ENCODE results near the gene KDM4B.
"Not testable (repeated sequence)": the region's sequence is repeated elsewhere in the genome, so short reads cannot be mapped to it uniquely, and the experiment has no call there.

Gene KDM4B

DNA sequence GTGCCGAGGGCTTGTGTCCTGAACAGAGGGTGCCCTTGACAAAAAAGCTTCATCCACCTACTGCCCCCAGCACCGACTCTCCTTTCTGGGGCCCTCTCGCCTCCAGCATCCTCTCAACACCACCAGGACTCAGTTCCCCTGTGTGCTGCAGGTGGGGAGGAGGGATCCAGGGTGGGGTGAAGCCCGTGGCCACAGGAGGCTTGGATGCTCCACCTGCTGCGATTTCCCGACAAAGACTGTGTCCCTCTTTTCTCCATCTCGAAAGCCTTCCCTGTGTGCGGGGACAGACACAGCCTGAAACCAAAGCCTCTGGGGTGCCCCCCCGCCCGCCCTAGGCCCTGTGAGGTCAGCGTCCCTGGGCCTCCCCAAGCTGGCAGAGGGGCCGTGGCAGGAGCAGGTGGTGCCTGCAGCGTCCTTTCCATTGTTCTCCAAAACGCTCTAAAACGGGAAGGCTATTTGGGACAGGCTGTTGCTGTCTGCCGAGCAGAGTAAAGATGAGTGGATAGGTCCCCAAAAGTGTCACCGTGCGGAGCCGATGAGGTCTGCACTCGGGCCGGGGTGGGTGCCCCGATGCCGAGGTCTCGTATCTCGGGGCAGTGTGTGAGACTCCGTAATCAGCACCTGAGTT is 186.0 kb downstream of the KDM4B start:
- FAIRE-seq: no peak

DNA sequence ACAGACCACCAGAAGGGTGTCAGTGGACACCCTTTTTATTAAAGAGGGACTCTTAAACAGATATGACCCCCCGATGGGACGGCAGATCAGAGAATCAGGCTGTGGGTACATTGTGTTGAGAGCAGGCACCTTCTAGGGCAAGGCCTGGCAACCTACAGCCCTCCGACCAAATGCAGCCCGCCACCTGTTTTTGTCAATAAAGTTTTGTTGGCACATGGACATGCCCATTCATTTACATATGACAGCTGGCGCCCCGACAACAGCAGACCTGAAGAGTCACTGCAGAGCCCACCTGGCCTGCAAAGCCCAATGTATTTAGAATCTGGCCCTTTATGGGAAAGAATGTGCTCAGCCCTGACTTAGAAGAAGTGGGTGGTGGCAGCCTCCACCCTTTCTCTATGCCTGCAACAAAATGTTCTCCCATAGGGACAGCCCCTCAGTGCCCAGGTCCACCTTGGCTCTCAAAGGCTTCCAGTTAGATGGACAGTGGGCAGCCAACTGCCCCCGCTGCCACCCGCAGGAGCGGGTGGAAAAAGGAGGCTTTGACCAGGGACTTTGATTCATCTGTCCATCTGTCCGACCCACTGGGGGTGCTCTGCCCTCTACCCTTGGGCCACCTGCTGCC is 186.8 kb downstream of the KDM4B start:
- no peak for FAIRE-seq

DNA sequence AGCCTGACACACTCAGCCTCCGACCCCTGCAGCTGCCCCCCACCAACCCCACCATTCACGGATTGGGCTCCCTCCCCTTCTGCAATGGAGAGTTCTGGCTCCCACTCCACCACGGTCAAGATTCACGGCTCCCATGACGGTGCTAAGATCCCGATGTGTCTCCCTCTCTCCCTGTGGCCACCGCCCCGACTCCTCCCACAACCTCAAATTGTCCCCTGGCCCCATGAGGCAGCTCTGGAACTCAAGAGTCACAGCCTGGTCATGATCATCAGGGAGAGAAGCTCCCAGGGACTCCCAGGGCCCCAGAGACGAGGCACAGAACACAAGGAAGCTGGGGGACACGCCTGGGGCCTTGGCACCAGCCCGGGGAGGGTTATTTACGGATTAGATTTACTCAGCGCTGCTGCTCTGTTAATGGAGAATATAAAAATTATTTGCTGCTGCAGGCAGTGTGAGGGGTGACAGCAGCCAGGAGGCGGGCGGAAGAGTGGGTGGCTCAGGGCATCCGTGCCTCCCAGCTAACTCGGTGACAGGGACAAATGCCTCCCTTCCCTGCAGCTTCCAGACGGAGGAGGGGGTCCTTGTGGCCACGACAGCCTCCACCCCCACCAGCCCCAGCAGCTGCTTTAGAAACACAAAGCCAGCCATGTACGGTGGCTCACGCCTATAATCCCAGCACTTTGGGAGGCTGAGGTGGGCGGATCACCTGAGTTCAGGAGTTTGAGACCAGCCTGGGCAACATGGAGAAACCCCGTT is 187.5 kb downstream of the KDM4B start:
- FAIRE-seq: no peak

DNA sequence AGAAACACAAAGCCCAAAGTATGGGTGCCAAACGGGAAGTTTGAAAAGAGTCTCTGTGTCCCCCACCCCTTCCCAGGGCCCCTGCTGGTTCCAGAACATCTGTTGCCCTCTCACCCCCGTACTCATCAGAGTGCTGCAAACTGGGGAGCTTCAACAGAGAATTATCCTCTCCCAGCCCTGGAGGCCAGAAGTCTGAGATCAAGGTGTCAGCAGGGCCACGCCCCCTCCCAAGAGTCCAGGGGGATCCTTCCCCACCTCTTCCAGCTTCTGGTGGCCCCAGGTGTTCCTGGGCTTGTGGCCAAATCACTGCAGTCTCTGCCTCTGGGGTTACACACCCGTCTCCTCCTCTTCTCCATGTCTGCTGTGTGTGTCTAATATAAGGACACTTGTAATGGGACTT is 188.3 kb downstream of the KDM4B start:
- FAIRE-seq: no peak

DNA sequence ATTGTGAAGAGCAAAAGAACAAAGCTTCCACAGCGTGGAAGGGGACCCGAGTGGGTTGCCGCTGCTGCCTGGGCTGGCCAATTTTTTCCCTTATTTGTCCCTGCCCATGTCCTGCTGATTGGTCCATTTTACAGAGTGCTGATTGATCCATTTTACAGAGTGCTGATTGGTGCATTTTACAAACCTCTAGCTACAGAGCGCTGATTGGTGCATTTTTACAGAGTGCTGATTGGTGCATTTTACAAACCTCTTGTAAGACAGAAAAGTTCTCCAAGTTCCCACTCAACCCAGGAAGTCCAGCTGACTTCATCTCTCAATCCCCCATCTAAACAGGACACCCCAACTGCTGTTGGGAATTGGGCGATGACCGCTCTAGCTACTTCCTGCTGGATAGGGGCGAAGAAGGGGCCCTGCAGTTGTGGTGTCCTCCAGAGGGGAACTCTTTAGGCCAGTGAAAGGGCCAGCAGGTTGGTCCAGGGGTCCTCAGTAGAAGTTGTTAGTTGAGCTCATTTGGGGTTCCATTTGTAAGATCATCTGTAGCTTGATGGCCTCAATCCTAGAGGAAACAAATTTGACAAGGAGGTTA is 189.7 kb downstream of the KDM4B start:
- FAIRE-seq: not testable (repeated sequence)

DNA sequence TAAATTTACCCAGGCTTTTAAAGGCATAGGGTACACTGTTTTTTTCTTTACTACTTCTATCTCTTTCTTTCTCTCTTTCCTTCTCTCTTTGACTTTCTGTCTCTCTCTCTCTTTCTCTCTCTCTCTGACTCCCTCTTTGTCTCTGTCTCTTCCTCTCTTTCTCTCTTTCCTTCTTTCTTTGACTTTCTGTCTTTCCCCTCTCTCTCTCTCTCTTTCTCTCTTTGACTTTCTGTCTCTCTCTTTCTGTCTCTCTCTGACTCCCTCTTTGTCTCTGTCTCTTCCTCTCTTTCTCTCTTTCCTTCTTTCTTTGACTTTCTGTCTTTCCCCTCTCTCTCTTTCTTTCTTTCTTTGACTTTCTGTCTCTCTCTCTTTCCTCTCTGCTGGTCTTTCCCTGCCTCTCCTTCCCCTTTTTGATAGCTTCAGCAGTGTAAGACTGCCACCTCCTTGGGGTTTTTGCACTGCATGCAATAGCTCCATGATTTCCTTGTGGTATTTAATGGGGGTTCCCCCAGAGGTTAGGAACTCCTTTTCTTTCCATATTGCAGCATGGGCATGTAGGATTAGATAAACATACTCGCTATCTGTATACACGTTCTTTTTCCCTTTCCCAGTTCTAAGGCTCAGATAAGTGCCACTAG is 191.4 kb downstream of the KDM4B start:
- FAIRE-seq: not testable (repeated sequence)

DNA sequence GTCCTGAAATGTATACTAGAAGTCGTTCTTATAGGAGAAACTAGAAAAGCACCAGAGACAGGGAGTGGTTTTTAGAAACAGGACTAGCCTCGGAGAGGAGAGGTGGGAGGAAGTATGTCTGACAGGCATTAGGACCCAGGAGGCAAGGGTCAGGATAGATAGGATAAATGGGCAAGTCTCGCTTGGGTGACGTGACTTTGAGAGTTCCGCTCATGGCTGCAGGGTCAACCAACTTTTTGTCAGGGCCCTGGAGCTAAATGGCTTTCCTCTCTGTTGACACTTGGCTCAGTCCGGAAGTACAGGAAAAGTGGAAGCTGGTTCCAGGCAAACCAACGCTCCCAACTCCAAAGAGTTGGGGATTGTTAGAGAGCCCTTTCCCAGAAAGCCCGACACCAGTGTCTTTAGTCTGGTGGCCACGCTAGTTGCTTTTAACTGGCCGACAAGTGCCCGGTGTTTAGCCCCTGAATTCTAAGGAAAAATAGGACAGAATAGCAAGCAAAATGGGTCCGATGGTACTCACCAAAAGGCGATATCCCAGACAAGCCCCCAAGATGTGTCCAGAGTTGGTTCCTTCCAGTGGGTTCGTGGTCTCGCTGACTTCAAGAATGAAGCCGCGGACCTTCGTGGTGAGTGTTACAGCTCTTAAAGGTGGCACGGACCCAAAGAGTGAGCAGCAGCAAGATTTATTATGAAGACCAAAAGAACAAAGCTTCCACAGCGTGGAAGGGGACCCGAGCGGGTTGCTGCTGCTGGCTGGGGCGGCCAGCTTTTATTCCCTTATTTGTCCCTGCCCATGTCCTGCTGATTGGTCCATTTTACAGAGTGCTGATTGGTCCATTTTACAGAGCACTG is 196.2 kb downstream of the KDM4B start:
- not testable (repeated sequence) for FAIRE-seq

DNA sequence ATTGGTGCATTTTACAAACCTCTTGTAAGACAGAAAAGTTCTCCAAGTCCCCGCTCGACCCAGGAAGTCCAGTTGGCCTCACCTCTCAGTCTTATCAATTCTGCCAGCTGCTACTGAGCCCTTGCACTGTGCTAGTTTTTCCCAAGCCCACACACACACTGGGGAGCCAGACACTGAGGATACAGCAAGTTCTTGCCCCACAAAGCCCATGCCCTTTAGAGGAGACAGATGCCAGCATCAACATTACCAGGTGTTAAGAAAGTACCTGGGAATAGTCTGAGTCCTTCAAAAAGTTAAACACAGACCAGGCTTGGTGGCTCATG is 196.7 kb downstream of the KDM4B start:
- FAIRE-seq: no peak

DNA sequence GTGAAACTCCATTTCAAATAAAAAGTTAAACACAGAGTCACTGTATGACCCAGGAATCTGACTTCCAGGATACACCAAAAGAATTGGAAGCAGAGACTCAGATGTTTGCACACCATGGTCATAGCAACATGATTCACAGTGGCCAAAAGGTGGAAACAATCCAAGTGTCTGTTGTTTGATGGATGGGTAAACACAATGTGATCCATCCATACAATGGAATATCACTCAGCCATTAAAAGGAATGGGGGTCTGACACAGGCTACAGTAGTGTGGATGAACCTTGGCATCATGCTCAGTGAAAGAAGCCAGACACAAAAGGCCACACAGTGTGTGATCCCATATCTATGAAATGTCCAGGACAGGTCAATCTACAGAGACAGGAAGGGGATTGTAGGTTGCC is 197.3 kb downstream of the KDM4B start:
- FAIRE-seq: no peak

DNA sequence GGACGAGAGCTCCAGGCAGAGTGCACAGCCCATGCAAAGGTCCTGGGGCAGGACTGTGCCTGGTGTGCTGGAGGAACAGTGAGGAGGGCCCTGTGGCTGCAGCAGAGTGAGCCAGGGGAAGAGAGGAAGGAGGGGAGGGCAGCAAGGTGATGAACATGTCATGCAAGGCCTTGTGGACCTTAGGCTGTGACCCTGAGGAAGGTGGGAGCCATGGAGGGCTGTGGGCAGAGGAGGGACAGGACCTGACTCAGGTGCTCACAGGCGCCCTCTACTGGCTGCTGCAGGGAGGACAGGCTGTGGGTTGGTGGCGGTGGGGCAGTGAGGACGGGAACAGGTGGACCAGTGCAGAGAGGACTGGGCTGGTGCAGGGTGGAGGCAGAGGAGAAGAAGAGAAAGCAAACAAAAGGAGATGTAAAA is 201.4 kb downstream of the KDM4B start:
- no peak for FAIRE-seq

DNA sequence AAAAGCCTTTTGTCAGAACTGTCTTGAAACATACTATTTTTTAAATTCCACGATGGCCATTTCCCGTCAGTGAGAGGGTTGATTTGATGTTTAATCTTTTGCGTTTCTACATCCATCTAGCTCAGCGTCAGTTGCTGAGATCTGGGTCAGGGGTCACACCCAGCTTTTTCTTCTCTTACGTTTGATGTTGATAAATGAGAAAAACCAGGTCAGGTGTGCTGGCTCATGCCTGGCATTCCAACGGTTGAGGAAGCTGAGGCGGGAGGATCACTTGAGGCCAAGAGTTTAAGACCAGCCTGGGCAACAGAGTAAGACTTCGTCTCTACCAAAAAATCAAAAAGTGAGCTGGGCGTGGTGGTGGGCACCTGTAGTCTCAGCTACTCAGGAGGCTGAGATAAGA is 202.8 kb downstream of the KDM4B start:
- FAIRE-seq: no peak

DNA sequence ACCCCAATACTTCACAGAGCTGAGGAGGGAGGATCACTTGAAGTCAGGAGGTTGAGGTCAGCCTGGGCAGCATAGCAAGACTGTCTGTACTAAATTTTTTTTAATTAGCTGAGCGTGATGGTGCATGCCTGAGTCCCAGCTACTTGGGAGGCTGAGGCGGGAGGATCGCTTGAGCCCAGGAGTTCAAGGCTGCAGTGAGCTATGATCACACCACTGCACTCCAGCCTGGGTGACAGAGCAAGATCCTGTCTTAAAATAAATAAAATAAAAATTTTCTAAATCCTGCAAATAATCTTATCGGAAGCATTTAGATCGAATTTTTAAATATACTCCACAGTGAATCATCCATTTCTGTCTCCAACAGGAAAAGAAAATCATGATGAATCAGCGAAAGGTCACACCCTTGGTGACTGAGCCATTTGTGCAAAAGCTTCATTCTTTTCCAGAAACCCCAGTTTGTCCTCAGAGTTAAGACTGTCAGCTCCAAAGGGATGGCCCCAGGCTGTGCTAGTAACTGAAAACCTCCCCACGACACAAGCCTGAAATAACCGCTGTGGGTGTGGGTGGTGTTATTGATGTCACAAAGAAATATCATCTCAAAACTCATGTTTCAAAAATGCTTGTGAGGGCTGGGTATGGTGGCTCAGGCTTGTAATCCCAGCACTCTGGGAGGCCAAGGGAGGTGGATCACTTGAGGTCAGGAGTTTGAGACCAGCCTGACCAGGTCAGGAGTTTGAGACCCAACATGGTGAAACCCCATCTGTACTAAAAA is 204.1 kb downstream of the KDM4B start:
- FAIRE-seq: no peak

DNA sequence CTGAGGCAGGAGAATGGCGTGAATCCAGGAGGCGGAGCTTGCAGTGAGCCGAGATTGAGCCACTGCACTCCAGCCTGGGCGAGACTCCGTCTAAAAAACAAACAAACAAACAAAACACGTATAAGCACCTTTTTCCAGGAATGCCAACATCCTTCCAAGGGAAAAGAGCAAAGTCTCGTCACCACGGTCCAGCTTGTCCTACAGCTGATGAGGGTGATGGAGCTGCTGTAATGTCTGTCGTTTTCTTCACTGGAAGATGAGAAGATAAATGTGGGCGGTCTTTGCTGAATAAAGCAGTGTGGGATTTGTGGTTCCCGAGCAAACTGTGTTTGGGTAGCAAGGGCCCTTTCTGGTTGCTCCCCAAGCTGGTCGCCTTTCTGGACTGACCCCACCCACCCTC is 205.1 kb downstream of the KDM4B start:
- no peak for FAIRE-seq

DNA sequence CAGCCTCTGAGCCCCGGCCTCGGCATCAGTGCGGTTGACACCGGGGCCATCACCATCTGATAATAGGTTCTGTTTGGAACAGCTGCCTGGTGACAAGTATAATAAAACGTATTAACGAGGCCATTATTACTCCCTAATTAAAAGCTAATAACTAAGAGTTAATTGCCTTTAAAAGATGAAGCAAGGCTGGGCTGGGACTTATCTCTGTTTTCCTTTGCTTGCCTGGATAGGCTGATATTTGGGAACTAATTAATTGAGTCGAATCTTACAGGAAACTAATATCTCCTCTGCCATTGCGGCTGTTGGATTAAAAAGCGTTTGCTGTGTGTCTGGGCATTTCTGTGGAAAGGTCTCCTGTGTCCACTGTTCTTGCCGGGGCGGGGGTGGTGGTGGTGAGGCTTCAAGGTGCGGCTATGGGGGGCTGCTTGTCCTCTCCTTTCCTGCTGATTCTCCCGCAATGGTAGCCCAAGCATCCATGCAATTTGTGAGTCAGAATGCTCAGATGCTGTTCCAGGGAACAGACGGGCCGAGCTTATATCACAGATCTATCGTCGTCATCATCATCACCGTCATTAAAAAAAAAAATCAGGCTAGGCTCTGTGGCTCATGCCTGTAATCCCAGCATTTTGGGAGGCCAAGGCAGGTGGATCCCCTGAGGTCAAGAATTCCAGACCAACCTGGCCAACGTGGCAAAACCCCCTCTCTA is 209.0 kb downstream of the KDM4B start:
- no peak for FAIRE-seq

DNA sequence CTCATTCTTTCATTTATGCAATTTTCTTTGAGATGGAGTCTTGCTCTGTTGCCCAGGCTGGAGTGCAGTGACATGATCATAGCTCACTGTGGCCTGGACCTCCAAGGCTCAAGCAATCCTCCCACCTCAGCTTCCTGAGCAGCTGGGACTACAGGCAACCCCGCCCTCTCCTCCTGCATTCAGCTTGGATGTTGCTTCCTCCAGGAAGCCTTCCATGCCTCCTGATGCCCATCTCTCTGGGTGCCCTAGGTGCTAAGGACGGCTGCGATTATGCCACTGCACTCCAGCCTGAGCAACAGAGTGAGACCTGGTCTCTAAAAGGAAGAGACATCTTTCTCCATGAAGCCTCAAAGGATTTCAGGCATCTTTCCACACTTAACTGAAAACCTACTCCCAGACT is 209.9 kb downstream of the KDM4B start:
- FAIRE-seq: no peak

DNA sequence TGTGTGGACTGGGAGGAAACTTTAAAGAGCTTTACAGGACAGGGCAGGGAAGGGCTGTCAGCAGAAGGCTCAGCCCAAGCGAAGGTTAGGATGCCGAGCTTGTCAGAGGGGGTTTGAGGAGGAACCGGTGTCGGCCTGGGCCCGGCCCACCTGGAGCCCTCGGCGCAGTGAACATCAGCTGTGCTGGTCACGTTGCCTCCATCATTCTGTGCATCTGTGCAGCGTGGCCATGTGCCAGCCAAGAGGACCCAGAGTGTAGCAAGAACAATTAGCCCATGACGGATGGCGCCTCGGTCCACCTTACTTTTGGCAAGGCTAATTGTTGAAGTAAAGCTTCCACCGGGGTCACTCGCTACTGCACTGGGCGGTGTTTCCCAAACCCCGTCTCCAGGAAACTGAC is 210.3 kb downstream of the KDM4B start:
- FAIRE-seq: no peak

DNA sequence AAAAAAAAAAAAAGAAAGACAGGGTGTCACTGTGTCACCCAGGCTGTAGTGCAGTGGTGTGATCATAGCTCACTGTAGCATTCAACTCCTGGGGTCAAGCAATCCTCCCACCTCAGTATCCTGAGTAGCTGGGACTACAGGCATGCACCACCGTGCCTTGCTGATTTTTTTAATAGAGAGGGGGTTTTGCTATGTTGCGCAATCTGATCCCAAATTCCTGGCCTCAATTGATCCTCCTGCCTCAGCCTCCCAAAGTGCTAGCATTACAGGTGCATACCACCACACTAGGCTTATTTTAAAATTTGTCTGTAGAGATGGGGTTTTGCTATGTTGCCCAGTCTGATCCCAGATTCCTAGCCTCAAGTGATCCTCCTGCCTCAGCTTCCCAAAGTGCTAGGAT is 212.4 kb downstream of the KDM4B start:
- no peak for FAIRE-seq

DNA sequence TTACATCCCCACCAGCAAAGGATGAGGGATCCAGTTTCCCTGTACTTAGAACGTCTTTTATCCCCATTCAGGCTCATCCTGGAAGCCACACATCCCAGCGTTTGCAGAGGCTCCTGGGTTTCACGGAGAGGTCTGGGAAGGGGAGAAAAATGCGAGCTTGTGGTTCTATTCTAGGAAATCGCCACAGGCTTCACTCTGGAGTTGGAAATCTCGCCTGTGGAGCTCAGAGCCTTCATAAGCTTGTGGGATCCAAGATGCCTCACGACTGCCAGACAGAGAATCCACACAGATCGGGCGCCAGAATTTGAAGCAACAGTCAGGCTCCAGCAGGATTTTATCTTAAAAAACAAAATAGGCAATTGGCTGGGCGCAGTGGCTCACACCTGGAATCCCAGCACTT is 213.8 kb downstream of the KDM4B start:
- no peak for FAIRE-seq

DNA sequence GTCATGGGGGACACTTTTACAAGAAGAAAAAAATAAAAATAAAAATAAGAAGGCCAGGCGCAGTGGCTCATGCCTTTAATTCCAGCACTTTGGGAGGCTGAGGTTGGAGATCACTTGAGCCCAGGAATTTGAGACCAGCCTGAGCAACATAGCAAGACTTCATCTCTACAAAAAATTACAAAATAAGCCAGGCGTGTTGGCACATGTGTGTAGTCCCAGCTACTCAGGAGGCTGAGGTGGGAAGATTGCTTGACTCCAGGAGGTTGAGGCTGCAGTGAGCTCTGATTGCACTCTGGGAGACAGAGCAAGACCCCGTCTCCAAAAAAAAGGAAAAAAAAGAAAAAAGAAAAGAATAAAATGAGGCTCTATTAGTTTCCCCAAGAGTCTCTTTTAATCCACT is 214.7 kb downstream of the KDM4B start:
- no peak for FAIRE-seq

DNA sequence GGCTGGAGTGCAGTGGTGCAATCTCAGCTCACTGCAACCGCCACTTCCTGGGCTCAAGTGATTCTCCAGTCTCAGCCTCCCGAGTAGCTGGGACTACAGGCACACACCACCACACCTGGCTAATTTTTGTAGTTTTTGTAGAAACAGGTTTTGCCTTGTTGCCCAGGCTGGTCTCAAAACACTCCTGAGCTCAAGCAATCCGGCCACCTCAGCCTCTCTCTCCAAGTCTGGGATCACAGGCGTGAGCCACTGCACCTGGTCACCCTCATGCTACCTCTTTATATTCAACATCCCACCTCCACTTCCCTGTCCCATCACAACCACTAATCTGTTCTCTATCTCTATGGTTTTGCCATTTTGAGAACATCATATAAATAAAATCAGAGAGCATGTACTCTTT is 216.0 kb downstream of the KDM4B start:
- no peak for FAIRE-seq
